Heart left ventricle (tissue), 13 donors: ENCODE measurements around the gene ASAP2.

ENCODE experiments used
- CTCF ChIP-seq, 12 donors: fragments of 200-600 bp; sonication (generic) in 4 of 12; IDR thresholded peaks; one replicate each; pipeline versions ENCODE4 v1.5.0 to v1.8.0; 2018 to 2022; ENCODE audit warnings: antibody characterized with exemption in 12 of 12, mild to moderate bottlenecking in 5 of 12
- POLR2A ChIP-seq, 2 donors: fragments of 450-650 bp; IDR thresholded peaks; one replicate each; pipeline ENCODE4 v1.6.1; 2017; ENCODE audit warnings: antibody characterized with exemption in 2 of 2, mild to moderate bottlenecking in 2 of 2, moderate library complexity in 2 of 2
- donor health status: ischemic (EF 13 %, LVEDD 7.1; RV severe dilation, severe dysfunction).
- donor health status: DM: no; HTN: yes; CAD: no.
- donor health status: DM: no; HTN: no; CAD: no.
- donor health status: ischemic (EF 25% LVEDD 6.9; RV normal size, moderate dysfunction).
- donor health status: ischemic (EF 25% LVEDD 5.7; RV mildly dilated, moderate dysfunction).
- donor health status: ischemic (EF 35%, LVEDD 5.7; RV mildly dilated, moderate dysfunction).
- donor health status: nonischemic (EF 11% LVEDD 7.7; RV severe dilation, severe dysfunction).
- donor health status: DM: yes; HTN: yes; CAD: no.
- donor health status: PGD.
- donor health status: ischemic (EF 29% LVEDD 5.4; RV normal size, mild dysfunction).
- donor health status: nonischemic (EF 23%, LVEDD 6.1; RV moderate dilation, normal function).

DNA sequence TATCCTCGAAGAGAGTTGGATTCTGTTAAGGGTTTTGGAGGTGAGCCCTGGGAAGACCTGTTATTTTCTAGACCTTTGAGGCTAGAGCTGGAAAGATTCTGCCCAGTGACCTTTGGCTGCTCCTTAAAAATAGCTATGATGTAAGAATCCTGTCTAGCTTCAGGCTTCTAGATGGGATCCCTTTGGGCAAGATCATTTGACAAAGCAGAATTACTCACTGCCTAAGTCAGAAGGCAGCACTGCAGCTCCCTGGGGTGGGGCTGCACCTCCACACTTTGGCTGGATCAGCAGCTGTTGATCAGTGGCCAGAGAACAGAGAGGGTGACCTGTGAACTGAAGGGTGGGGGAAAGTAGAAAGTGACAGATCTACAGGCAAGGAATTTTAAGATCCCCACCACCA, 103.8 kb downstream of the ASAP2 start:
- TF ChIP-seq CTCF (IDR thresholded peaks at IDR 0.05): no peak
- TF ChIP-seq POLR2A (IDR thresholded peaks at IDR 0.05): no peak
